Stimulated activated naive CD8-positive, alpha-beta T cell treated with anti-CD3 and anti-CD28 coated beads, Interleukin-15, Interleukin-2, amounts not matched to agents 100 ng/mL and 50 ng/mL, for 24 hours (primary cell): ENCODE data around the gene FOXP4.
"Not testable (repeated sequence)": the region's sequence is repeated elsewhere in the genome, so short reads cannot be mapped to it uniquely, and the experiment has no call there.

Experiments
- H3K27ac Mint-ChIP-seq: one replicate; pipeline ENCODE4 v1.8.0; 2021; ENCODE audit warnings: mild to moderate bottlenecking, mixed read lengths
- H3K27me3 Mint-ChIP-seq: one replicate; pipeline ENCODE4 v1.8.0; 2021; ENCODE audit warnings: mixed read lengths
- H3K36me3 Mint-ChIP-seq: one replicate; pipeline ENCODE4 v1.8.0; 2021; ENCODE audit warnings: low read depth, mixed read lengths
- H3K4me1 Mint-ChIP-seq: one replicate; pipeline ENCODE4 v1.8.0; 2021; ENCODE audit warnings: low read depth, mixed read lengths
- H3K4me3 Mint-ChIP-seq: one replicate; pipeline ENCODE4 v1.8.0; 2021; ENCODE audit warnings: mild to moderate bottlenecking, mixed read lengths
- H3K9me3 Mint-ChIP-seq: one replicate; pipeline ENCODE4 v1.8.0; 2021; ENCODE audit warnings: mixed read lengths

FOXP4 gene

DNA sequence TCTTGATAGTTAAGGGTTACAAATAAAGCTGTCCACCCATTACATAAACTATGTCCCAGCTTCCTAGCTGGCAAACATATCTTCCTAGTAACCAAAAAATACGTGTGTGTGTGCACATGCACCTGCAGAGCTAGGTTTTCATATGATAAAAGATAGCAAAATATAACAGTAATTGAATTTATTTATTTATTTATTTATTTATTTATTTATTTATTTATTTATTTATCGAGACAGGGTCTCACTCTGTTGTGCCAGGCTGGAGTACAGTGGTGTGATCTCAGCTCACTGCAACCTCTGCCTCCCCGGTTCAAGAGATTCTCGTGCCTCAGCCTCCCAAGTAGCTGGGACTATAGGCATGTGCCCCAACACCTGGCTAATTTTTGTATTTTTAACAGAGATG, 73.0 kb downstream of the FOXP4 start:
- not testable (repeated sequence) for H3K36me3 Mint-ChIP-seq, H3K27ac Mint-ChIP-seq, H3K4me3 Mint-ChIP-seq, H3K4me1 Mint-ChIP-seq
- Mint-ChIP-seq H3K9me3 (peaks cover 12% of the 10 kb centered on the region), H3K27me3 (peaks cover 18% of the 10 kb centered on the region)

DNA sequence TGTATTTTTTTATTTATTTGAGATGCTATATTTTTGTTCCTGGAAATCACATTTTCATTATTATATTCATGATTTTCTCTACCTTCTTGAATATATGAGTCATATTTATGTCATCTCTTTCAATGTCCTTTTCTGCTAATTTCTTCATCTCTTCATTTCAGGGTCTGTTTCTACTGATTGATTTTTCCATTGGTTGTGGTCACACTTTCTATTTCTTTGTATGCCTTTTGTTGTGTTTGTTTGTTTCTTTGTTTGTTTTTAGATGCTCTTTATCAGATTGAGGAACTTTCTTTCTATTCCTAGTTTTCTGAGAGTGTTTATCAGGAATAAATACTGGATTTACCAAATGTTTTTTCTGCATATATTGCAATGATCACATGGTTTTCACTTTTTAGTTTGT, 75.2 kb downstream of the FOXP4 start:
- Mint-ChIP-seq H3K9me3 (peaks cover 12% of the 10 kb centered on the region), H3K27ac (no peak overlapping the region), H3K27me3 (peaks cover 13% of the 10 kb centered on the region), H3K36me3 (no peaks in the 10 kb centered on the region), H3K4me1 (peaks cover 10% of the 10 kb centered on the region), H3K4me3 (no peak overlapping the region)

DNA sequence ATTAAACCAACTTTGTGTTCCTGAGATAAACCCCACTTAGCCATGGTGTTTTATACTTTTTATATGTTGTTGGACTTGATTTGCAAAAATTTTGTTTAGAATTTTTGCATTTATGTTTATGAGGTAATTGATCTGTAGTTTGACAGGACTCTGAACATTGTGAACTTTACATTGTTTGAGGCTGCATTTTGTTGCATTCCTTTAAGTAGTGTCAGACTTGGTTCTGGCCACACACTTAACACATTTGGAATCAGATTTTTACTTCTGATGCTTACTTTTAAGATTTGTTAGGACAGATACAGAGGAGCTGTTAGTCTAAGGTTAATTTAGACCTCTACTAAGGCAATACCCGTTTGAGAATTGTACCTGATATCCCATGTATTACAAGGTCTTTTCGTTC, 75.6 kb downstream of the FOXP4 start:
- Mint-ChIP-seq H3K4me3 (no peak overlapping the region), H3K9me3 (peaks cover 12% of the 10 kb centered on the region), H3K27ac (no peak overlapping the region), H3K27me3 (peaks cover 13% of the 10 kb centered on the region), H3K36me3 (no peaks in the 10 kb centered on the region), H3K4me1 (peaks cover 10% of the 10 kb centered on the region)

DNA sequence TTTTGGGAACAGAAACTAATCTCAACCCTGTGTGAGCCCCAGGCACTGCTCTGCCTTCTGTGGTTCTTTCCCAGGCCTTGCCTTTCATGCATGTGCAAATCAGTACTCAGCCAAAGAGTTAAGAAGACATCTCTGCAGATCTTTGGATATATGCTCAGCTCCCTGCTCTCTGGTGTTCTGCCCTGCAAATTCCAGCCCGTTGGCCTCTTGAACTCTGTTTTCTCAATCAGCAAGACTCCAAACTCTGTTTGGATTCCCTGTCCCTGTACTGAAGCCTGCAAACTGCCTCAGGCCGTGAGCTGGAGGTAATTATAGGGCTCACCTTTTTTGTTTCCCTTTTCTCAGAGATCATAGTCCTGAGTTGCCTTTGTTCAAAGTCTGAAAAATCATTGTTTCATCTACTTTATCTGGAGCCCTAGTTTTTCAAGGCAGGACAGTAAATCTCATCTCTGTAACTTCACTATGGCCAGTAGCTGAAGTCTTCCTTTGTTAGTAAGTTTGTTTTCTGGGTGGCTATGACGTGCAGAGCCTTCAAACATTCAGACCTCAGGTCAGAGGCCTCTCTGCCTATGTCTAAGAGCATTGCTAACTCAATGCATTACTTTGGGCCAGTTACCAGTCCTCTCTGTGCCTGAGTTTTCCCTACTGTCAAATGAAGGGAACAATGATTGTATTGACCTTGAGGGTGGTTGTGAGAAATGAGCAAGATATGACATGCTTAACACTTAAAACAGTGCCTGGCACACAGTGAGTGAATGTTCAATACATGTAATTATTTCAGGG, 76.2 kb downstream of the FOXP4 start:
- Mint-ChIP-seq H3K36me3 (no peaks in the 10 kb centered on the region), H3K27ac (no peak overlapping the region), H3K4me1 (peaks cover 10% of the 10 kb centered on the region), H3K27me3 (peaks cover 13% of the 10 kb centered on the region), H3K9me3 (peaks cover 12% of the 10 kb centered on the region), H3K4me3 (no peak overlapping the region)

DNA sequence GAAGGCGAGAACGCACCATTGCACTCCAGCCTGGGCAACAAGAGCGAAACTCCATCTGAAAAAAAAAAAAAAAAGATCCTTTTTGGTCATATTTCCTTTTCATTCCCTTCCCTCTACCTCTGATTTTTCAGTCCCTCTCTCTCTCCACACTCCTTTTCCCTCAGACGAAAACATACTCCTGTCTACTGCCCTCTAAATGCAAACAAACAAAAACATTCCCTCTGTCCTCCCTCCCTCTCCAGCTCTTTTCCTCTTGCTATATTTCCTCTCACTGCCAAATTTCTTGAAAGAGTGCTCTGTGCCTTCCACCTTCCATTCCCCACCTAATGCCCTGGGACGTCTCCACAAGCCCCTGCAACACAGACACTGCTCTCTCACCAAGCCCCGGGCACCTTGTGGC, 77.1 kb downstream of the FOXP4 start:
- H3K27me3 Mint-ChIP-seq: peaks cover 13% of the 10 kb centered on the region
- peaks cover 10% of the 10 kb centered on the region for H3K4me1 Mint-ChIP-seq
- H3K4me3 Mint-ChIP-seq: no peak overlapping the region
- H3K36me3 Mint-ChIP-seq: no peaks in the 10 kb centered on the region
- peaks cover 12% of the 10 kb centered on the region for H3K9me3 Mint-ChIP-seq
- no peak overlapping the region for H3K27ac Mint-ChIP-seq

DNA sequence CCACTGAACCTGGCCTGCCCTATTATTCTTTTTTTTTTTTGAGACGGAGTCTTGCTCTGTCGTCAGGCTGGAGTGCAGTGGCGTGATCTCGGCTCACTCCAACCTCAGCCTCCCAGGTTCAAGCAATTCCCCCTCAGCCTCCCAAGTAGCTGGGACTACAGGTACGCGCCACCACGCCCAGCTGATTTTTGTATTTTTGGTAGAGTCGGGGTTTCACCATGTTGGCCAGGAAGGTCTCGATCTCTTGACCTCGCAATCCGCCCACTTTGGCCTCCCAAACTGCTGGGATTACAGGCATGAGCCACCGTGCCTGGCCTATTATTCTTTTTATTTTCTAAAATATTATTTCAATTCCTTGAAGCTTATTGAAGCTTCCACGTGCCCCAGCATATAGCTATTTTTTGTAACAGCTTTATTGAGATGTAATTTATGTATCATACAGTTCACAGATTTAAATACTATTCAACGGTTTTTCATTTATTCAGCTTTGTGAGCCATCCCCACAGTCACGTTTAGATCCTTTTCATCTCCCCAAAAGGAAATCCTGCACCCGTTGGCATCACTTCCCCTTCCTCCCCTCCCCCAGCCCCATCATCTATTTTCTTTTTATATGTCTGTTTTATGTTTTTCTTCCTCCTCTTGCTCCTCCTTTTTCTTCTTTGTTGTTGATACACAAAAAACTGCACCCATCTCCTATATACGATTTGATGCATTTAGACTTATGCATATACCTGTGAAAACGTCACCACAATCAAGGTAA, 78.6 kb downstream of the FOXP4 start:
- Mint-ChIP-seq H3K27me3 (peaks cover 13% of the 10 kb centered on the region), H3K4me3 (no peak overlapping the region), H3K4me1 (peaks cover 10% of the 10 kb centered on the region), H3K9me3 (peaks cover 12% of the 10 kb centered on the region), H3K27ac (no peak overlapping the region), H3K36me3 (no peaks in the 10 kb centered on the region)

DNA sequence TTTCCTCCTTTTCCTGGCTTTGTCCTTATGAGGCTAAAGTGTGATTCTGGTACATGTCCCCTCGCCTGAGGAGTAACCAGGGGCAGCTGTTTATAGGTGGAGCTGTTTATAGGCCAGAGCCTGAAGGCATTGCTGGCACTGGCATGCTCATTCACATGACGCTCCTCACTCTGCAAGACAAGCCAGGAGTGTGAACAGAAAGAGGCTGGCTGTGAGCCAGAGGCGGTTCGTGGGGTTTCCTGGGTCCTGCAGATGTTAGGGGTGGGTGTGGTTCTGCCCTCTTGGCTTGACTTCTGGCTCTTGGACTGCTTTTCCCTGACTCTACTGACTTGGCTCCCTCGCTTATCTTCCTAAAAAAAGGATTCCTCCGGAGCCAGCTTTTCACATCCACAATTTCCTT, 79.3 kb downstream of the FOXP4 start:
- Mint-ChIP-seq H3K36me3 (no peaks in the 10 kb centered on the region), H3K9me3 (peaks cover 12% of the 10 kb centered on the region), H3K27me3 (peaks cover 13% of the 10 kb centered on the region), H3K4me3 (no peak overlapping the region), H3K27ac (no peak overlapping the region), H3K4me1 (peaks cover 10% of the 10 kb centered on the region)

DNA sequence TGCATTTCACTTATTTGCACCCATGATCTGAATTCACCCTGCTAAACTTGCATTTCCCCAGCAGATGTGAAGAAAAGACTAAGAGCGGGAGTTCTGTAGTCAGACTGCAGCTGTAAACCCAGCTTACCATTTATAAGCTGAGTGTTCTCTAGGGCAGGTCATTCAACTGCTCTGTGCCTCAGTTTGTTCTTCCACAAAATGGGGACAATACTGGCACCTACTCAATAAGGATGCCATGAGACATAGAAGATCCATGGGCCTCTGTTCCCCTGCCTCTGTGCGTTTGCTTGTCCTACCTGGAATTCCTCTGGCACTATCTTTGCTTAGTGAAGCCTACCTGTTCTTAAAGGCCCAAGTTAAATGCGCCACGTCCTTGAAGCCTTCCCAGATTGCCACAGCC, 79.8 kb downstream of the FOXP4 start:
- Mint-ChIP-seq H3K9me3 (peaks cover 10% of the 10 kb centered on the region), H3K4me3 (no peak overlapping the region), H3K27ac (no peak overlapping the region), H3K27me3 (peaks cover 12% of the 10 kb centered on the region), H3K4me1 (peaks cover 10% of the 10 kb centered on the region), H3K36me3 (no peaks in the 10 kb centered on the region)

DNA sequence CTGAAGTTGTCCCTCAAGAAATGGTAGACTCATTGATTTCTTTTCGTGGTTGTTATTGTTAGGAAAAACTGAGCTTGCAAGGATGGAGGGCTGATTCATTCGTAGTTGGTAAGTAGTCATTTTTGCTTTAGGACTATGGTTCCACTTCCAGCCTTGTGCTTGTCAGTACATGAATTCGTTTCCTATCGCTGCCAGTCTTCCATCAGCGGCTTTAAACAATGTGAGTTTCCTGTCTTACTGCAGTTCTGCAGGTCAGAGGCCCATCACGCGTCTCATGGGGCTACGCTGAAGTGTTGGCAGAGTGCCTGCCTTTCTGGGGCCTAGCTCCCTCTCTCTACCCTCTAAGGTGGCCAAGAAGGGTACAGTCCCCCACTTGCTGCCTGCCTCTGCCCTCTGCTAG, 80.7 kb downstream of the FOXP4 start:
- Mint-ChIP-seq H3K4me3 (no peak overlapping the region), H3K27me3 (peaks cover 7% of the 10 kb centered on the region), H3K9me3 (peaks cover under 1% of the 10 kb centered on the region), H3K36me3 (no peaks in the 10 kb centered on the region), H3K27ac (no peak overlapping the region), H3K4me1 (peaks cover 10% of the 10 kb centered on the region)

DNA sequence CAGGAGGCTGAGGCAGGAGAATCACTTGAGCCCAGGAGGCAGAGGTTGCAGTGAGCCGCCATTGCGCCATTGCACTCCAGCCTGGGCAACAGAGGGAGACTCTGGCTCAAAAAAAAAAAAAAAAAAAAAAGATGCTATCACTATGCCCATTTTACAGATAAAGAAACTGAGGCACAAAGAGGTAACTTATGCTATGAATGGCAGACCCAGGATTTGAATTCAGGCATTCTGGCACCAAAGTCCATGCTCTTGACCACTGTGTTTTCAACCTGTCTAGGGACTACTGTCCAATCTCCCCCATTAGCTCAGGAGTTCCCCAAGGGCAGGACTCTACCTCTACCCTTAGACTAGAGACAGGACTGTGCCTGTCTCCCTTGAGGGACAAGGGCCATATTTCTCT, 82.9 kb downstream of the FOXP4 start:
- Mint-ChIP-seq H3K4me3 (no peak overlapping the region), H3K9me3 (no peaks in the 10 kb centered on the region), H3K4me1 (peaks cover 10% of the 10 kb centered on the region), H3K27ac (no peak overlapping the region), H3K36me3 (no peaks in the 10 kb centered on the region), H3K27me3 (peaks cover 4% of the 10 kb centered on the region)

DNA sequence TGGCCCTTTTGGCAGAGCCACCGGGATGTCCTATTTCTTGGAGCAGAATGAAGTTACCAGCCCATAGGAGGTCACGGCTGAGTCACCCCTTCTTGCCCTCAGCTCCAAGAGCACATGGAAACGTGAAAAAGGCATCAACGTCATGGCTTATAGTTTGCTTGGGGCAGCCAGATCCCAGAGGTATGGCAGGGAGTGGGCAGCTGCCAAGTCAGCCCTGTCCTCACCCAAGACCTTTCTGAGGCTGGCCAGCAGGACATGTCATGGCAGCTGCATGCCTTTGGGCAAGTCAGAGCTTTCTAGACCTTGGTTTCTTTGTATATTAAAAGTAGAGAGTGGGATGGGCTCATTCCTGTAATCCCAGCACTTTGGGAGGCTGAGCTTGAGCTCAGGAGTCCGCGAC, 83.9 kb downstream of the FOXP4 start:
- peaks cover 5% of the 10 kb centered on the region for H3K27me3 Mint-ChIP-seq
- H3K4me3 Mint-ChIP-seq: no peak overlapping the region
- H3K4me1 Mint-ChIP-seq: peaks cover 7% of the 10 kb centered on the region
- no peaks in the 10 kb centered on the region for H3K9me3 Mint-ChIP-seq
- no peak overlapping the region for H3K27ac Mint-ChIP-seq
- H3K36me3 Mint-ChIP-seq: no peaks in the 10 kb centered on the region

DNA sequence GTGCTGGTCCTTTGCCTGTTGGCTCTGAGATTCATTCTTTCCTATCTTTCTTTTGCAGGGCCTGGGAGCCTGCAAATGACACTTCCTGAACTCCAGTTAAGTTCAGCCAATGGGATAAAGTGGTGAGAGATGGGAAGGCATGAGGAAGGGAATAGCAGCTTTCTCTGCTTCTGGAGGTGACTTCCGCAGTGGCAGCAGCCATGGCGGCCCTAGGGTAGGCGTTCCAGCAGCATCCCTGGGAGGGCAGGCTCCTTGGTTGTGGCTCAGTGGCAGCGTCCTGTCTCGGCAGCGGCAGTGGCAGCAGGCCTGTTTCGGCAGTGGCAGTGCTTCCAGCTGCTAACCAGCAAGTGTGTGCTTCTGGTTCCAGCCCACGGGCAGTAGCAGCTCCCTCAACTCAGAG, 84.8 kb downstream of the FOXP4 start:
- H3K4me1 Mint-ChIP-seq: no peaks in the 10 kb centered on the region
- no peak overlapping the region for H3K27ac Mint-ChIP-seq
- no peak overlapping the region for H3K4me3 Mint-ChIP-seq
- peaks cover 14% of the 10 kb centered on the region for H3K27me3 Mint-ChIP-seq
- H3K36me3 Mint-ChIP-seq: no peaks in the 10 kb centered on the region
- no peaks in the 10 kb centered on the region for H3K9me3 Mint-ChIP-seq

DNA sequence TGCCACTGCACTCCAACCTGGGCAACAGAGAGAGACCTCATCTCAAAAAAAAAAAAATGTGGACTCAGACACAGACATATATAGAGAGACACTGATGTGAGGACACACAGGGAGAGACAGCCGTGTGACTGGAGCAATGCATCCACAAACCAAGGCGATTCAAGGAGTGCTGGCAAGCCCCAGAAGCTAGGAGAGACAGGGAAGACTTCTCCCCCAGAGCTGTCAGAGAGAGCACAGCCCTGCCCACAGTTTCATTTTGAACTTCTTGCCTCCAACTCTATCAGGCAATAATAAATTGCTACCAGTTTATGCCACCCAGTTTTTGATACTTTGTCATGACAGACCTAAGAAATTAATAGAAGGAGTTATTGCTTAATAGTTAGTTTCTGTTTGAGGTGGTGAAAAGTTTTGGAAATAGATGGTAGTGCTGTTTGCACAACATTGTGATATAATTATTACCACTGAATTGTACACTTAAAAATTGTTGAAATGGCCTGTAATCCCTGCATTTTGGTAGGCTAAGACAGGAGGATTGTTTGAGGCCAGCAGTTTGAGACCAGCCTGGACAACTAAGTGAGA, 87.0 kb downstream of the FOXP4 start:
- Mint-ChIP-seq H3K27me3 (peaks cover 28% of the 10 kb centered on the region), H3K9me3 (no peaks in the 10 kb centered on the region), H3K27ac (no peak overlapping the region), H3K4me3 (no peak overlapping the region), H3K36me3 (no peaks in the 10 kb centered on the region), H3K4me1 (peaks cover 5% of the 10 kb centered on the region)

DNA sequence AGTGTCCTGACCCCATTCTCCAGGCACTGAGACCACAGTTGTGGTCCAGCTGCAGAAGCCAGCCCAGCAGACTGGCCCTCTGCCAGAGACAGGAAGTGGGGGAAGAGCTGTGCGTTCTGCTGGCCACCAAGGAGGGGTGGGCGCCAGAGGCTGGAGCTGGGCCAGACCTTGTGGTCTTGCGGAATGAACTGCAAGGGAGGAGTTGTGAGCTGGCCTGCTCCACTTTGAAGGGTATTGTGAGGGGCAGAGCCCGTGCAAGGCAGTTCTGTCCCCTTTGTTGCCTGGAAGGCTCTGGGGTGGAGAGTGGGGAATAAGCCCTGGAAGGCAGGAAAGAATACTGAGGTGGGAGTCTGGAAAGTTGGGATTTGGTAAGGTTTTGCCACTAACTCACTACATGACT, 88.5 kb downstream of the FOXP4 start:
- H3K4me1 Mint-ChIP-seq: peaks cover 5% of the 10 kb centered on the region
- H3K27me3 Mint-ChIP-seq: peaks cover 38% of the 10 kb centered on the region
- H3K9me3 Mint-ChIP-seq: no peaks in the 10 kb centered on the region
- no peaks in the 10 kb centered on the region for H3K36me3 Mint-ChIP-seq
- H3K27ac Mint-ChIP-seq: no peak overlapping the region
- no peak overlapping the region for H3K4me3 Mint-ChIP-seq

DNA sequence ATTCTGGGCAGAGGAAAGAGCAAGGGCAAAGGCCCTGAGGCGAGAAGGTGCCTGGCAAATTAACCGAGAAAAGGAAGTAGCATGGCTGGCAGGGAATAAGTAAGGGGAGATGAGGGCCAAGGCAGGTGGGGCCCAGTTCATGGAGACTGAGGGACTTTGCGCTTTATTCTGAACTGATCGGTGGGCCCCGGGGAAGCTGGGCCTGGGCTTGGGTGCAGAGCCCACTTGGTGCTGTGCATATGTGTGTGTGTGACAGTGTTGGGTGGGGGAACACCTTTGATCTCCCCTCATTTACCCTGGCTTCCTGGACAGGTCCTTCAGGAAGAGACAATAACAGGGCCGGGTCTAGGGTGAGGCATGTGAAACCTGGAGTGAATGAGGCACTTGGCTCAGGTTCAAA, 89.2 kb downstream of the FOXP4 start:
- no peaks in the 10 kb centered on the region for H3K36me3 Mint-ChIP-seq
- peaks cover 5% of the 10 kb centered on the region for H3K4me1 Mint-ChIP-seq
- peaks cover 41% of the 10 kb centered on the region for H3K27me3 Mint-ChIP-seq
- H3K4me3 Mint-ChIP-seq: no peak overlapping the region
- H3K9me3 Mint-ChIP-seq: no peaks in the 10 kb centered on the region
- H3K27ac Mint-ChIP-seq: no peak overlapping the region
